ENCODE data around the gene NRG3.

DNA sequence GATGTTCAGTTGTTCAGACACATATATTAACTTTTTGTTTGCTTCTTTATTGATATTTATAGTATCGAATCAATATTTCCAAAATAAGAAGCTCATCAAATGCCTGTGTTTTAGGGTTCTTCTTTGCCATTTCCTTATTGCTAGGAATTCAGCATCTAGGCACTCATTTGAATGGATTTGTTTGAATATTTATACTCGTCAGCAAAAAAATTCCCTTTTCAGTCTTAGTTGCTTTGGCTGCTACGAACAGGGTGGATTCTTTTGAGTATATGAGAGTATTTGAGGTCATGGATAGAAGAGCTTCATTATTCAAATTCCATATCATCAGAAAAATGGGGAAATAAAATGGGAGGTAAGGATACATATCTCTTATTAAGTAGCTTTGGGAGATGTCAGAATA, 706.9 kb downstream of the NRG3 start:
- TF ChIP-seq PPARA (CRISPR knock-in tag; IDR thresholded peaks at IDR 0.05; ENCODE audit: borderline replicate concordance) (no peak), ZFP3 (CRISPR knock-in tag; IDR thresholded peaks at IDR 0.05) (no peak), GLIS3 (CRISPR knock-in tag; IDR thresholded peaks at IDR 0.05) (no peak), ZNF565 (CRISPR knock-in tag; conservative IDR thresholded peaks at IDR 0.05; ENCODE audit: low read depth) (no peak), ZNF70 (CRISPR knock-in tag; IDR thresholded peaks at IDR 0.05) (no peak), CSDC2 (CRISPR knock-in tag; IDR thresholded peaks at IDR 0.05) (no peak), ESRRG (CRISPR knock-in tag; IDR thresholded peaks at IDR 0.05) (no peak), TOX (CRISPR knock-in tag; IDR thresholded peaks at IDR 0.05; ENCODE audit: borderline replicate concordance) (no peak)
- TF ChIP-seq, protein P1, sequence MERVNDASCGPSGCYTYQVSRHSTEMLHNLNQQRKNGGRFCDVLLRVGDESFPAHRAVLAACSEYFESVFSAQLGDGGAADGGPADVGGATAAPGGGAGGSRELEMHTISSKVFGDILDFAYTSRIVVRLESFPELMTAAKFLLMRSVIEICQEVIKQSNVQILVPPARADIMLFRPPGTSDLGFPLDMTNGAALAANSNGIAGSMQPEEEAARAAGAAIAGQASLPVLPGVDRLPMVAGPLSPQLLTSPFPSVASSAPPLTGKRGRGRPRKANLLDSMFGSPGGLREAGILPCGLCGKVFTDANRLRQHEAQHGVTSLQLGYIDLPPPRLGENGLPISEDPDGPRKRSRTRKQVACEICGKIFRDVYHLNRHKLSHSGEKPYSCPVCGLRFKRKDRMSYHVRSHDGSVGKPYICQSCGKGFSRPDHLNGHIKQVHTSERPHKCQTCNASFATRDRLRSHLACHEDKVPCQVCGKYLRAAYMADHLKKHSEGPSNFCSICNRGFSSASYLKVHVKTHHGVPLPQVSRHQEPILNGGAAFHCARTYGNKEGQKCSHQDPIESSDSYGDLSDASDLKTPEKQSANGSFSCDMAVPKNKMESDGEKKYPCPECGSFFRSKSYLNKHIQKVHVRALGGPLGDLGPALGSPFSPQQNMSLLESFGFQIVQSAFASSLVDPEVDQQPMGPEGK (CRISPR knock-in tag; IDR thresholded peaks at IDR 0.05; ENCODE audit: borderline replicate concordance) = no peak
- TF ChIP-seq, protein P2, sequence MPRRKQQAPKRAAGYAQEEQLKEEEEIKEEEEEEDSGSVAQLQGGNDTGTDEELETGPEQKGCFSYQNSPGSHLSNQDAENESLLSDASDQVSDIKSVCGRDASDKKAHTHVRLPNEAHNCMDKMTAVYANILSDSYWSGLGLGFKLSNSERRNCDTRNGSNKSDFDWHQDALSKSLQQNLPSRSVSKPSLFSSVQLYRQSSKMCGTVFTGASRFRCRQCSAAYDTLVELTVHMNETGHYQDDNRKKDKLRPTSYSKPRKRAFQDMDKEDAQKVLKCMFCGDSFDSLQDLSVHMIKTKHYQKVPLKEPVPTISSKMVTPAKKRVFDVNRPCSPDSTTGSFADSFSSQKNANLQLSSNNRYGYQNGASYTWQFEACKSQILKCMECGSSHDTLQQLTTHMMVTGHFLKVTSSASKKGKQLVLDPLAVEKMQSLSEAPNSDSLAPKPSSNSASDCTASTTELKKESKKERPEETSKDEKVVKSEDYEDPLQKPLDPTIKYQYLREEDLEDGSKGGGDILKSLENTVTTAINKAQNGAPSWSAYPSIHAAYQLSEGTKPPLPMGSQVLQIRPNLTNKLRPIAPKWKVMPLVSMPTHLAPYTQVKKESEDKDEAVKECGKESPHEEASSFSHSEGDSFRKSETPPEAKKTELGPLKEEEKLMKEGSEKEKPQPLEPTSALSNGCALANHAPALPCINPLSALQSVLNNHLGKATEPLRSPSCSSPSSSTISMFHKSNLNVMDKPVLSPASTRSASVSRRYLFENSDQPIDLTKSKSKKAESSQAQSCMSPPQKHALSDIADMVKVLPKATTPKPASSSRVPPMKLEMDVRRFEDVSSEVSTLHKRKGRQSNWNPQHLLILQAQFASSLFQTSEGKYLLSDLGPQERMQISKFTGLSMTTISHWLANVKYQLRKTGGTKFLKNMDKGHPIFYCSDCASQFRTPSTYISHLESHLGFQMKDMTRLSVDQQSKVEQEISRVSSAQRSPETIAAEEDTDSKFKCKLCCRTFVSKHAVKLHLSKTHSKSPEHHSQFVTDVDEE (CRISPR knock-in tag; IDR thresholded peaks at IDR 0.05) = no peak
- TF ChIP-seq, protein P3, sequence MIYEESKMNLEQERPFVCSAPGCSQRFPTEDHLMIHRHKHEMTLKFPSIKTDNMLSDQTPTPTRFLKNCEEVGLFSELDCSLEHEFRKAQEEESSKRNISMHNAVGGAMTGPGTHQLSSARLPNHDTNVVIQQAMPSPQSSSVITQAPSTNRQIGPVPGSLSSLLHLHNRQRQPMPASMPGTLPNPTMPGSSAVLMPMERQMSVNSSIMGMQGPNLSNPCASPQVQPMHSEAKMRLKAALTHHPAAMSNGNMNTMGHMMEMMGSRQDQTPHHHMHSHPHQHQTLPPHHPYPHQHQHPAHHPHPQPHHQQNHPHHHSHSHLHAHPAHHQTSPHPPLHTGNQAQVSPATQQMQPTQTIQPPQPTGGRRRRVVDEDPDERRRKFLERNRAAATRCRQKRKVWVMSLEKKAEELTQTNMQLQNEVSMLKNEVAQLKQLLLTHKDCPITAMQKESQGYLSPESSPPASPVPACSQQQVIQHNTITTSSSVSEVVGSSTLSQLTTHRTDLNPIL (CRISPR knock-in tag; IDR thresholded peaks at IDR 0.05; ENCODE audit: low read depth) = no peak
